ENCODE results near the gene VPS37C.

GRCh38 chr11:61118406-61118805 lies 42.8 kb downstream of the VPS37C start:
- TF ChIP-seq CTCF (IDR thresholded peaks at IDR 0.05) (no peak), POLR2A (IDR thresholded peaks at IDR 0.05) (no peak)
